MG63 (cell line): ENCODE data around the gene GPR158. TPM values are rescaled to one million over a fixed set of nuclear protein-coding genes. Genes with fewer than 3 reads are reported as not detected.
"Not testable (repeated sequence)": the region's sequence is repeated elsewhere in the genome, so short reads cannot be mapped to it uniquely, and the experiment has no call there.

ENCODE experiments used
- DNase-seq: peaks from one replicate; pipeline ENCODE4 v3.0.0-alpha.2; 2020
- H3K27me3 ChIP-seq: fragments of 250-450 bp; sonication (Bioruptor Pico); 2 replicates; pipeline ENCODE4 v1.5.1; 2020; ENCODE audit warnings: mild to moderate bottlenecking, moderate library complexity
- H3K36me3 ChIP-seq: fragments of 250-450 bp; sonication (Bioruptor Pico); 2 replicates; pipeline ENCODE4 v1.5.1; 2020; ENCODE audit warnings: mild to moderate bottlenecking, moderate library complexity
- H3K4me3 ChIP-seq: fragments of 250-450 bp; sonication (Bioruptor Pico); 2 replicates; pipeline ENCODE4 v1.5.1; 2020; ENCODE audit warnings: mild to moderate bottlenecking, moderate library complexity
- H3K9me3 ChIP-seq: fragments of 250-450 bp; sonication (Bioruptor Pico); 2 replicates; pipeline ENCODE4 v1.5.1; 2020; ENCODE audit warnings: mild to moderate bottlenecking, moderate library complexity
- total RNA-seq: library from RNA; depleted of rRNA; stranded (reverse); fragments of >200 nt; shearing (Covaris generic); gene quantifications from 2 replicates; pipeline ENCODE4 v1.2.3, GENCODE V29; 2014; ENCODE audit warnings: low replicate concordance

Gene GPR158
- total RNA-seq, 1 experiment from 2014 or later, result not detected

DNA sequence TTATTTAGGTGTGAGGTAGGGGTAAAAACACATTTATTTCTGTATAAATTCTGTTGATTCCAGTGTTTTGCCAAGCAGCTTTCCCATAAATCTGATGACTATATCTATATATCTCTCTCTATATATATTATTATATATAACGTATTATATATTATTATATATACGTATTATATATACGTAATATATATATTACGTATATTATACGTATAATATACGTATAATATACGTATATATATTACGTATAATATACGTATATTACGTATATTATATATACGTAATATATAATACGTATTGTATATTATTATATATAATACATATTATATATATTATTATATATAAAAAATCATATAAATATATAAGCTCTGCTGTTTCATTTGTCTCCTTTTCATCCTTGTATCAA lies 163.5 kb downstream of the GPR158 start:
- Histone ChIP-seq H3K27me3 (no peaks in the 10 kb centered on the region), H3K4me3 (no peak overlapping the region), H3K9me3 (no peaks in the 10 kb centered on the region), H3K36me3 (no peaks in the 10 kb centered on the region)
- DNase-seq, result no peak

DNA sequence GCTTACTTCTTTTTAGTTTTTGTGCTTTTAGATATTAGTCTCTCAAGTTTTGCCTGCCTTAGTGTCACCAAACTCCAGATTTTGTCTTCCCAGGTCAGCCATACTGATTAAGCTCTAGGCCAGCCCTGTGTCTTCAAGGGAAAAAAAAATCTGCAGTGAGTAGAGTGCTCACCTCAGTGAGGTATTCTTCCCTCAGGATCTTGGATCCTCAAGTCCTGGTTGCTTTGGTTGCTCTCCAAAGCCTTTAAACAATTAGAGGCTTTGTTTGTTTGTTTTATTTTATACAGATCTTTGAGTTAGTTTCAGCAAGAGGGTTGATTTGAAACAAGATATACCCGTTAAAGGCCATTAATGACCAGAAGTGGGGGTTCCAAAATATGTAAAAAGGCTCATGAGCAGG lies 165.2 kb downstream of the GPR158 start:
- Histone ChIP-seq H3K9me3 (no peaks in the 10 kb centered on the region), H3K27me3 (no peaks in the 10 kb centered on the region), H3K4me3 (no peak overlapping the region), H3K36me3 (no peaks in the 10 kb centered on the region)
- no peak for DNase-seq

DNA sequence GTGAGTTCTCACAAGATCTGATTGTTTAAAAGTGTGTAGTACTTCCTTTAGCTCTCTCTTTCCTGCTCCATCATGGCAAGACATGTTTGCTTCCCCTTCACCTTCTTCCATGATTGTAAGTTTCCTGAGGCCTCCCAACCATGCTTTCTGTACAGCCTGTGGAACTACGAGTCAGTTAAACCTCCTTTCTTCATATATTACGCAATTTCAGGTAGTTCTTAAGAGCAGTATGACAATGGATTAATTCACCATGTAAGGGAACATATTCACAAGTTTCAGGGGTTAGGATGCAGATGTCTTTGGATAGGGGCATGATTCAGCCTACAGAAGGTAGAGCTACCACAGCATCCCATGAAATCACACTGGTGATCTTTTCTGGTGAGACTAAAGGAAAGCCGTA lies 174.7 kb downstream of the GPR158 start:
- Histone ChIP-seq H3K9me3 (no peaks in the 10 kb centered on the region), H3K36me3 (no peaks in the 10 kb centered on the region), H3K4me3 (no peak overlapping the region), H3K27me3 (no peaks in the 10 kb centered on the region)
- DNase-seq, result no peak

- no peaks in the 10 kb centered on the region for H3K36me3 ChIP-seq
- H3K27me3 ChIP-seq, result no peaks in the 10 kb centered on the region
- peaks cover 2% of the 10 kb centered on the region; the same call in 1 of the 2 replicates for H3K9me3 ChIP-seq
- no peak for DNase-seq
- H3K4me3 ChIP-seq, result no peak overlapping the region
Observed at GRCh38 chr10:25356609-25357008, 181.8 kb downstream of the GPR158 start.

GRCh38 chr10:25357269-25357668 lies 182.5 kb downstream of the GPR158 start:
- Histone ChIP-seq H3K4me3 (no peak overlapping the region), H3K9me3 (peaks cover 2% of the 10 kb centered on the region; the same call in 1 of the 2 replicates), H3K27me3 (no peaks in the 10 kb centered on the region), H3K36me3 (no peaks in the 10 kb centered on the region)
- DNase-seq, result no peak

DNA sequence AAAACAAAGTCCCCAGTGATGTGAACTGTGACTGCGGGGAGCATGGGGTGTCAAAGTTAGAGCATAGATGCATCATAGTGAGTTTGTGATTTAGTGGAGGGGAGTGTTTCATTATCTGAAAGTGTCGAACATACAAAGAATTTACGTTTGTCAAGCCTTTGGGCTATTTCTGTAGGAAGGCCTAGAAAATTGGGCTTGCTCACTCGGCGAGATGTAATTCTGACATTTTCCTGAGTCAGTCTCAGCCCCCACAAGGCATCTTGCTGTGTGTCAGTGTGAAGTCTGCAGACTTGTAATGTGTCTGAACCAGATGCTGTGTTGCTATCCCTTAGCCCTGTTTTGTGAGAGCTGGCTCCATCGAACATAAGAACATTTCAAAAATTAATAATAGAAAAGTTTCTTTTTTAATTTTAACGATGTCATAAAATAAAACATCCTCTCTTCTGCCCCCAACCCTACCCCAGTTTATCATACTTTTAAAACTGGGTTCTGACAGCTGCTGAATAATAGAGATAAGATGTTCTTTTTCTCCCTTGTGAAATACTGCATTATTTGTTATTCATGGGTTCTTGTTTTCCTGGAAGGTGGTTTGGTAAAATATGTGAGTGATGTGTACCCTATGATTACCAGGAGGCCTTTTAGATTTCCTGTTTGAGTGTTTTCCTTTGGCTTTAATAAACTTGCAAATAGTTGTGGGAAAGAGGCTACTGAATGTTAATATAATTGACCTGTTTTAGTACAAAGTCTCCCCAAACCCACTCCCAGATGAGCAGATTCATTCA lies 207.4 kb downstream of the GPR158 start:
- H3K27me3 ChIP-seq, result no peaks in the 10 kb centered on the region
- no peak overlapping the region for H3K4me3 ChIP-seq
- no peak for DNase-seq
- no peaks in the 10 kb centered on the region for H3K36me3 ChIP-seq
- H3K9me3 ChIP-seq, result no peaks in the 10 kb centered on the region

GRCh38 chr10:25382901-25383300 lies 208.1 kb downstream of the GPR158 start:
- not testable (repeated sequence) for DNase-seq, H3K4me3 ChIP-seq, H3K27me3 ChIP-seq, H3K36me3 ChIP-seq, H3K9me3 ChIP-seq

DNA sequence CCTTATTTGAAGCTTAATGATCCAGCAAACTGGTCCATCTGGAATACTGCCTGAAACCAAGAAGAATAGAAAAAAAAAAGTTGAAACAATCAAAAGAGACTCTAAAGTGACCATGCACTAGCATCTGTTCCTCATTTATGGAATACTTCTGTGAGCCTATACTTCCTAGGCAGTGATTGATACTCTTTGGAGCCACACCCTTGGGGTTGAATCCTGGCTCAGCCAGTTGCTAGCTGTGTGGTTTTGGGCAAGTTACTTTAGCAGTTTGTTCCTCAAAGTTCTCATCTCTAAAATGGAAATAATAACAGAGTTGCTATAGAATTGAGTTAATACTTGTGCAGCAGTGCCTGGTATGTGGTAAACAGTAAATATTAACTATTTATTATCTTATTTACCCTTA lies 208.9 kb downstream of the GPR158 start:
- Histone ChIP-seq H3K9me3 (no peaks in the 10 kb centered on the region), H3K36me3 (no peaks in the 10 kb centered on the region)

GRCh38 chr10:25384618-25385017 lies 209.8 kb downstream of the GPR158 start:
- H3K36me3 ChIP-seq, result no peaks in the 10 kb centered on the region
- DNase-seq, result no peak
- no peaks in the 10 kb centered on the region for H3K27me3 ChIP-seq
- no peaks in the 10 kb centered on the region for H3K9me3 ChIP-seq
- H3K4me3 ChIP-seq, result no peak overlapping the region

More for the DNA sequence above, 208.9 kb downstream of the GPR158 start:
- no peak for DNase-seq
- Histone ChIP-seq H3K27me3 (no peaks in the 10 kb centered on the region), H3K4me3 (no peak overlapping the region)

GRCh38 chr10:25388188-25388861 lies 213.5 kb downstream of the GPR158 start:
- Histone ChIP-seq H3K36me3 (no peaks in the 10 kb centered on the region), H3K4me3 (no peak overlapping the region), H3K27me3 (no peaks in the 10 kb centered on the region), H3K9me3 (no peaks in the 10 kb centered on the region)
- no peak for DNase-seq

DNA sequence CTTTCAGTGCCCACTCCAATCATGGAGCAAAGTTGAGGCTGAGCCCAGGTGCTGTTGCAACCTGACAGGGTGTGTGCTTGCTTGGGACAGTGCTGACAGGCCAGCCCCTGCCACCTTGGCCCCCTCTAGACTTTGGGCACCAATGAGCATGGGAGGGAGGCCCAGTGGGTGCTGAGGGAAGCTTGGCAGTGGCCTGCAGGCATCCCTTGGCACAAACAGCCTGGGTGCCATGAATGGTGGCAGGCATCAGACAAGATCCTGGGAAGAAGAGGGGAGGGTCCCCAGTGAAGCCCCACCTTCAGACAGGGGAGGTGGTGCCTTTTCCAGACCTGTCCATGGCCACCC lies 214.0 kb downstream of the GPR158 start:
- Histone ChIP-seq H3K36me3 (no peaks in the 10 kb centered on the region), H3K4me3 (no peak overlapping the region), H3K27me3 (no peaks in the 10 kb centered on the region), H3K9me3 (no peaks in the 10 kb centered on the region)
- DNase-seq, result no peak

DNA sequence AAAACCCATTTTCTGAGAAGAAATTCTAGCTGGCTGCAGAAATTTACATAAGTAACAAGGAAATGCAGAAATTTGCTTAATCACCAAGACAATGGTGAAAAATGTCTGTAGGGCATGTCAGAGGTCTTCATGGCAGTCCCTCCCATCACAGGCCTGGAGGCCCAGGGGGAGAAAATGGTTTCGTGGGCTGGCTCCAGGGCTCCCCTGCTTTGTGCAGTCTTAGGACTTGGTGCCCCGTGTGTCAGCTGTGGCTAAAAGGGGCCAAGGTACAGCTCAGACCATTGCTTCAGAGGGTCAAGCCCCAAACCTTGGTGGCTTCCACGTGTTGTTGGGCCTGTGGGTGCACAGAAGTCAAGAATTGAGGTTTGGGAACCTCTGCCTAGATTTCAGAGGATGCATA lies 215.9 kb downstream of the GPR158 start:
- H3K27me3 ChIP-seq, result no peaks in the 10 kb centered on the region
- DNase-seq, result no peak
- no peaks in the 10 kb centered on the region for H3K9me3 ChIP-seq
- no peak overlapping the region for H3K4me3 ChIP-seq
- no peaks in the 10 kb centered on the region for H3K36me3 ChIP-seq

DNA sequence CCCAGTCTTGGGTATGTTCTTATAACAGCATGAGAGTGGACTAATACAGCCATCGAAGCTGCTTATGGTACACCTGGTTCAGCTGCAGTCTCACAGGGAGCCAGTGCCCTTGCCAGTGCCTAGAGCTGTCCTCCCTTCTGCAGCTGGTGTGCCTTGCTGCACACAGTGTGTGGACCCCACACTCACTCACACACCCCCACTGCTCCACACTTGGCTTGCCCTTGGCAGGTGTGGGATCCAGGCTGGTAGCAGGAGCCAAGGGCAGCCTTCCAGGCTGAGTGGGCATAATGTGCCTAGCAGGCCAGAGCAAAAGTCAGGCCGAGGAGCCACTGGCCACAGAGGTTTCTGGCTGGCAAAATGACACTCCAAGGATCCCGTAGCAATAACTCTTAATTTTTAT lies 217.3 kb downstream of the GPR158 start:
- H3K27me3 ChIP-seq, result no peaks in the 10 kb centered on the region
- no peaks in the 10 kb centered on the region for H3K9me3 ChIP-seq
- H3K4me3 ChIP-seq, result no peak overlapping the region
- no peak for DNase-seq
- no peaks in the 10 kb centered on the region for H3K36me3 ChIP-seq

GRCh38 chr10:25393621-25394020 lies 218.8 kb downstream of the GPR158 start:
- H3K4me3 ChIP-seq, result no peak overlapping the region
- H3K9me3 ChIP-seq, result no peaks in the 10 kb centered on the region
- H3K36me3 ChIP-seq, result no peaks in the 10 kb centered on the region
- DNase-seq, result no peak
- H3K27me3 ChIP-seq, result no peaks in the 10 kb centered on the region

DNA sequence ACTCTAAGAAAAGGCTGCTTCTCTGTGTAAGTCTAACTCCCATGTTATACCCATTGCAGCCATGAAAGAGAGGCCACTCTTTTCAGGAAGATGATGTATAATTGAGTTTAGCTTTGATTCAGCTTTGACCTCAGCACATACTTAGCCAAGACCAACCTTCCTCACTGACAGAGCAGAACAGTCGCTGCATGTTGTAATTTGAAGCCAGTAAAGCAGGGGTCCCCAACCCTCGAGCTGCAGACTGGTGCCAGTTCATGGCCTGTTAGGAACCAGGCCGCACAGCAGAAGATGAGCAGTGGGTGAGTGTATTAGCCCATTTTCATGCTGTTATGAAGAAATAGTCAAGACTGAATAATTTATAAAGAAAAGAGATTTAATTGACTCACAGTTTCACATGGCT lies 223.9 kb downstream of the GPR158 start:
- Histone ChIP-seq H3K36me3 (no peaks in the 10 kb centered on the region), H3K9me3 (no peaks in the 10 kb centered on the region), H3K4me3 (no peak overlapping the region), H3K27me3 (no peaks in the 10 kb centered on the region)
- DNase-seq, result no peak

GRCh38 chr10:25405871-25406270 lies 231.1 kb downstream of the GPR158 start:
- Histone ChIP-seq H3K4me3 (no peak overlapping the region), H3K36me3 (no peaks in the 10 kb centered on the region), H3K9me3 (no peaks in the 10 kb centered on the region), H3K27me3 (no peaks in the 10 kb centered on the region)
- DNase-seq, result peak; percentile 20

- H3K9me3 ChIP-seq, result no peaks in the 10 kb centered on the region
- H3K4me3 ChIP-seq, result no peak overlapping the region
- no peak for DNase-seq
- H3K36me3 ChIP-seq, result no peaks in the 10 kb centered on the region
- no peaks in the 10 kb centered on the region for H3K27me3 ChIP-seq
Observed at GRCh38 chr10:25417611-25418010, 242.8 kb downstream of the GPR158 start.

DNA sequence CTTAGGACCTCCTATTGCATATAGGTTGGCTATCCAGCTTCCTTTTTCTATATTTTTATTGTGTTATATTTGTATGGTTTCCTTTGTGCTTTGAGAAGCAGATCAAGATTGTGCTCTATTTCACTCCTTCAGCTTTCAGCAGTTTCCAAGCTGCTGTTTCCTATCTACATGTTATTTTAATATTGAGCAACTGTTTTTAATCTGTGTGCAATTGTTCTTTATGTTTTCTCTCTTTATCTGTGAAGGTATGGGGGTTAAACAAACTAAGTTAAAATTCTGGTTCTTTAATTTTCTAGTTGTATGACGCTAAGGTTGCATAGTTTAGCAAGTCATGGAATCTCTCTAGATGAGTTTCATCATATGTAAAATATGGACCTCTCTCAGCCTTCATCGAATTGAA lies 251.0 kb downstream of the GPR158 start:
- no peaks in the 10 kb centered on the region for H3K27me3 ChIP-seq
- no peak overlapping the region for H3K4me3 ChIP-seq
- no peak for DNase-seq
- no peaks in the 10 kb centered on the region for H3K9me3 ChIP-seq
- H3K36me3 ChIP-seq, result no peaks in the 10 kb centered on the region
